NCI-H1417 treated with DMSO at 0.1 percent for 48 hours (cell line): ENCODE data around the gene ZNF732.
"Not testable (repeated sequence)": the region's sequence is repeated elsewhere in the genome, so short reads cannot be mapped to it uniquely, and the experiment has no call there.

Experiments
- DNase-seq: peaks from one replicate; lab custom pipeline; 2025; lab: John Stamatoyannopoulos, UW

Gene ZNF732

GRCh38 chr4:304969-305680 lies at the start of gene ZNF732:
Gene ZNF732 (minus strand): TSS chr4:305474. CDS start chr4:305310, 164 bp downstream.
- no peak for DNase-seq

GRCh38 chr4:340011-340410 lies 34.7 kb upstream of the ZNF732 start:
- DNase-seq: no peak

- no peak for DNase-seq
These were observed 33.5 kb upstream of the ZNF732 start for GRCh38 chr4:338759-339097.

GRCh38 chr4:337932-338758 lies 32.9 kb upstream of the ZNF732 start:
- no peak for DNase-seq

GRCh38 chr4:337143-337931 lies 32.1 kb upstream of the ZNF732 start, which contains the start of gene ZNF141:
Gene ZNF141 (plus strand): TSS chr4:337814. CDS start chr4:337984, 170 bp downstream.
- DNase-seq: peak; percentile 88

GRCh38 chr4:336893-337142 lies 31.5 kb upstream of the ZNF732 start:
- DNase-seq: no peak

GRCh38 chr4:336099-336892 lies 31.0 kb upstream of the ZNF732 start:
- DNase-seq: no peak

- DNase-seq: no peak
These were observed 30.2 kb upstream of the ZNF732 start for GRCh38 chr4:335515-335914.

- no peak for DNase-seq
These were observed 23.5 kb upstream of the ZNF732 start for GRCh38 chr4:328729-329128.

GRCh38 chr4:314296-314903 lies 9.1 kb upstream of the ZNF732 start:
- no peak for DNase-seq

- no peak for DNase-seq
These were observed 4.5 kb upstream of the ZNF732 start for GRCh38 chr4:309807-310206.

GRCh38 chr4:306551-306961 lies 1.3 kb upstream of the ZNF732 start:
- DNase-seq: no peak

- DNase-seq: not testable (repeated sequence)
These were observed 758 bp downstream of the ZNF732 start for GRCh38 chr4:304516-304915.

GRCh38 chr4:302381-302780 lies 2.9 kb downstream of the ZNF732 start:
- DNase-seq: no peak

GRCh38 chr4:294732-295131 lies 10.5 kb downstream of the ZNF732 start:
- no peak for DNase-seq

GRCh38 chr4:288891-289290 lies 16.4 kb downstream of the ZNF732 start:
- no peak for DNase-seq

- DNase-seq: no peak
These were observed 31.8 kb downstream of the ZNF732 start for GRCh38 chr4:273309-274017.

GRCh38 chr4:271492-272103 lies 33.7 kb downstream of the ZNF732 start:
- DNase-seq: no peak

- DNase-seq: not testable (repeated sequence)
These were observed 46.0 kb downstream of the ZNF732 start for GRCh38 chr4:259240-259639.

- no peak for DNase-seq
These were observed 48.8 kb downstream of the ZNF732 start for GRCh38 chr4:256492-256891.
